ENCODE measurements around the gene NEURL1.

The NEURL1 gene

DNA sequence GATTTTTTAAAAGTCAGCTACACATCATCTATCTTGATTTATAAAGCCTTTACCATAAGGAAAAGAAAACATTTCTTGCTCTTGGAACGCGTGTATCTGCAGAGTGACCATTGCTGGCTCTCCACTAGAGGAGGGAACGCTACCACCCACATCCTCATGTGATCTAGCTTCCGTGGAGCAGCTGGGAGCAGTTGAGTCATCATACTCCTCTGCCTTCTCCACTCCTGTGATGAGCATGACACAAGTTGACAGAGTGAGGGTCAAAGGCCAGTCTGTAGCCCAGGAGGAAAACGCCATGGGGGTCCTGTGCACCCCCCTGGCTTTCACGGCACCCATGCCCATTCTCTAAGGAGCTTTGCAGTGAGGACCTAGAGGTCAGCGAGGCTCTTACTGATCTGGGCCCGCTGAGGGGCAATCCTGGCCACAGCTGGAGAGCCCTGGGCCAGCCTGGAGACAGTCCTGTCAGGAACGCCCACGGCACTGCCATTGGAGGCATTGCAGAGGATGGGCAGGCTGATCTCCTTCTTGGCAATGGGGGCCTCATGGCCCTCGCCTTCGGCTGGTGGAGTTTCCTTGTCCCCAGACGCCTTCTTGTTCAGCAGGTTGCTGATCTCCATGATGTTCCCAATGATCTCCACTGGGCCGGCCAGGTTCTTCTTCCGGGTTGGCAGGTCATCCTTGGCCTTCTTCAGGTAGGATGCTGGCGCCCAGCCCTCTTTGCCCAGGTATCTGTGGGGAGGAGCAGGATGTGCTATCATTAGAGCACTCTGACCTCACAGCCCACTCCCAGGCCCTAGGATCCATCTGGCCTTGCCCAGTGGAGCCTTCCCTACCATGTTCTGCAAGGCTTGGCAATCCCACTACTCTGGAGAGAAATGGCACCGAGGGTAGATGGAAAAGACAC, 119.2 kb downstream of the NEURL1 start:
- no peak for DNase-seq

DNA sequence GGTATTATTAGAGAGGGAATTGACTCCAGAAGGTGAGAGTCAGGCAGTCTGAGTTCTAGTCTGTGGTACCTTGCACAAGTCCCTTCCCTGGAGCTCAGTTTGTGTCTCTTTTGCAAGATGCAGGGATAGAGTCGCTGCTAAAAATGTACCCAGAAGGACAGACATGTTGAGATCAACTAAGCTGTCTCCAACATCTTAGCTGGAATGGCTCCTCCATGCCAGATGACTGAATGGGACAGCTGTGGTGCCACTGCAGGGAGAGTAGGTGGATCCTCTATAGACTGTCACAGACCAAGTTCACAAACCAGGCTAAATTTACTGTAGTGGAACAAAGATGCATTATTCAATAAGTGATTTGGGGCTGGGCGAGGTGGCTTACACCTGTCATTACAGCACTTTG, 120.1 kb downstream of the NEURL1 start:
- no peak for DNase-seq

DNA sequence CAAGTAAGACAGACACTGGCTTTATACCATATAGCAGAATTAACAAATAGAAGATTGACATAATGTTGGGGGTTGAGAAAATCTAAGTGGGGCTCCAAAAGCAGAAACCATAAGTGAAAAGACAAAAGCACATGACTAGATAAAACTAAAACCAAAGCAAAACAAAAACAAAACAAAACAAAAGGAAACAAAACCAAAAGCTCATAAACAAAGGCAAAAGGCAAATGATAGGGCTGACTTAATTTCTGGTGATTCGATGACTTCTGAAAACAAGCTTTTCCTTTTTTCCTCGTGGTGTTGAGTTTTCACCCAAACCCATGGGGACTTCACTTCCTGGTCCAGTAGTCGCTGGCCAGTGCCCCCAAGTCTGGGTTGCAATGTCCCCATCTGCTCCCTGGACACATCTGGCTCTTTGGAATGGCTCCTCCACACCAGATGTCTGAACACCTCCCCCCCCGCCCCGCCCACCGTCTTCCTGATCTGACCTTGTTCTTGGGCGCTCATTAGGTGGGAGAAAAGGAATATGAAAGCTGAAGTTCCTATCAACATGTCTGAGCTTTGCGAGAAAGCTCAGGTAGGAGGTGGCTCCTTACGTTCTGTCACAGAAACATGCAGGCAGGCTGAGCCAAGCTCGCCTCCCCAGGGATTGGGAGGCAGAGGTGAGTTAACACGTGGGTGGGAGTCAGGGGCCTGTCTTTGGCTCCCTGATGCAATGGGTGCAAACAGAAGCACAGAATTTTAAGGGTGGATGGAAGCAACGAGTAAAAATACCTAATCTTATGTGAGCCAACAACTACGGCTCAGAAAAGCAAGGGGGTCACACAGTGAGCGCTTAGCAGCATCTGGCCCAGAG, 121.0 kb downstream of the NEURL1 start:
- no peak for DNase-seq

DNA sequence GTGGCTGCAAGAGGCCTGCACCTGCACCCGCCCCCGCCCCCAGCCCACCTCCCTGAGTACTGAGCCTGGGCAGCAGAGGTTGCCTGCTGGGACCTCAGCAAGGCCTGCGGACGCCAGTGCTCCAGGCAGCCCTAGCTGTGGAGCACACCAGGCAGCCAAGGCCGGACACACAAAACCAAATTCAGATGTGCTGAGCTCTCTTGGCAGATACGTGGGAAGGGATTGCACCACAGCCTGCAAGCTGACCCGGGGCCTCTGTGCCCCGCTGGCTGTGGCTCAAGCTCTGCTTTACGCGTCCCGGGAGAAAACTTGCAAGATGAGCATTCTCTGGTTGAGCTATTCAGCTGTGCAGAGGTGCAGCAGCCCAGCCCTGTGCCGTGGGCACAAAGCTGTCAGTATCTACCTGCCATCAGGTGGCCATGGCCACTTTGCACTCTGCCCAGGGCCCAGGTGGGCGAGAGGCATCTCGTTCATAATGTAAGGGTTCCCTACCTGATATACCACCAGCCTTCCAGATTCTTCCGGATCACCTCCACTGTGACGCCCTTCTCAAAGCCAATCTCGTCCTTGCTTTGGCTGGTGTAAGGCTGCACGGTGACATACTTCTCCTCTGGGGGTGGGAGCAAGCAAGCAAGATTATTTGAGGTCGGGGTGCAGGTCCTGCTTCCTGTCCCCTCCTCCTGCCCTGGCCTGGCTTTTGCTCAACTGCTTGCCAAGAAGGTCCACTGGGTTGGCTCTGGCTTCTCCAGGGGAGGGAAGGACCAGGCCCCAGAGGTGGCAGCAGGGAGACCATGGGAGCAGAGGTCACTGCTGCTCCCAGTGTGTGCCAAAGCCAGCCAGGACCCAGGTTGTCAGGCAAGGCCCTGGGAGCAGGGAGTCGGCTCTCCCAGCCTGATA, 123.4 kb downstream of the NEURL1 start:
- no peak for DNase-seq

DNA sequence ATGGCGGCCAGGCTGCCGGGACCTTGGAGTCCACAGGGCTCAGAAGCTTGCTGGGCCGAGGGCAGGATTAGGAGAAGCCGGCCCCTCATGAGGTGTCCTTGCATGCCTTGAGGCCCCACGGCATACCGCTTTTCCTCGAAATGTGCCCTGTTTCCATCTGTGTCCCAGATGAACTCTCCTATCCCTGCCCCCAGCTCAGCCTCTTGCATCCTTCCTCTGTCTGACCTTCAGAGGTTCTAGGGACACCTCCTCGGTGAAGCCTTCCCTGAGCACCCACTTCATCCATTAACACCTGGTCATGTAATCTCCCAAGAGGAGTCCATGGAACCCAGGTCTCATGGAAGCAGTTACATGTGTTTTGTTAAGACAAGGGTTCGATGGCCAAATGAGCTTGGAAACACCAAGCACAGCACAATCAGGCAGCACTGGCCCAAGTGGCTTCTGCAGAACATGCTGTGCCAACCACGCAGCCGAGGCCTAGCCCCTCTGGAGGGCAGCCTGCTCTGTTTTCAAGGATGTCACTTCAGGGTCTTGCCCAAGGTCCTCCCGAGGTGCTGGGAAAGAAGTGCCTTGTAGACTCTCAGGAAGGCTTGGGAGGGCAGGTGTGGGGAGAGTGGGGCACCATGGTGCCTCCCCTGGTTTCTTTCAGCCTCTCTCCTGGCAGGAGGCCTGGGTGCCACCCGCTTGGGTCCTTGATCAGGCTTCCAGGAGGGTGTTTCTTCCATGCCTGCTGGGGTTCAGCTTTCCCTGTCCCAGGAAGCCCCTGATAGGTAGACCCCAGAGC, 124.3 kb downstream of the NEURL1 start:
- DNase-seq: no peak

DNA sequence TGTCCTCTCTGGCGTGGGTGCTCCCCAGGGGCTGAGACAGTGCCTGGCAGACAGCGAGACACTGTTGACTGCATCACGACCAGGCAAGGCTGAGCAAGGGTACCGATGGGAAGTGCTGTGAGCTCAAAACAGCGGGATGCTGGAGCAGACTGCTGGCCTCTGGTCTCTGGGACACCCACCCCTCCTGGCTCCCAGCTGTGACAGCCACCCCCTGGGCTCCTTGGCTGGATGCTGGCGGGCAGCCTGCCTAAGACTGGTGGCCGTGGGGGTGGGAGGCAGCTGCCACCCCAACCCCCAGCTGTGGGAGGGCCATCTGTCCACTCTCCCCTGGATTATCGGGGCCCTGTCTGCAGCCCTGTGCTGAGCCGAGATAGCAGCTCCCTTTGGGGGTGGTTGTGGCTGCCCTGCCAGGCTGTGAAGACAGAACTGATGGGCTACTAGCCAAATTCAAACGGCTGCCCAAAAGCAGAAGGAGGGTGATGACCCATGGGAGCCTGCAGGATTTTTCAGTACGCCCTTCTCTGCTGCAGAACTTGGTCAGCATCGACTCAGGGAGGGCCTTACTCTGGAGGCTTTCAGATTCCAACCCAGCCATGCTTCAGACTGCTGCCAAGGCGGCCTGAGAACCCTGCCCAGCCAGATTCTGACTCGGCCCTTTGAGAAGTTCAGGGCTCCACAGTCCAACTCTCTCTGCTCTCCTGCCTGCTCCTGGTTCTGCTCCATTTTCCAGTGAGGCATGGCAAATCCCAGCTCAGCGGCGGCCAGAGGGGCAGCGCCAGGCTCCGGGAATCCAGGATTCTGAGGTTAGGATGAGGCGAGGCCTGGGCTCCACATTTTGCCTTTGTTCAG, 125.3 kb downstream of the NEURL1 start:
- DNase-seq: no peak

DNA sequence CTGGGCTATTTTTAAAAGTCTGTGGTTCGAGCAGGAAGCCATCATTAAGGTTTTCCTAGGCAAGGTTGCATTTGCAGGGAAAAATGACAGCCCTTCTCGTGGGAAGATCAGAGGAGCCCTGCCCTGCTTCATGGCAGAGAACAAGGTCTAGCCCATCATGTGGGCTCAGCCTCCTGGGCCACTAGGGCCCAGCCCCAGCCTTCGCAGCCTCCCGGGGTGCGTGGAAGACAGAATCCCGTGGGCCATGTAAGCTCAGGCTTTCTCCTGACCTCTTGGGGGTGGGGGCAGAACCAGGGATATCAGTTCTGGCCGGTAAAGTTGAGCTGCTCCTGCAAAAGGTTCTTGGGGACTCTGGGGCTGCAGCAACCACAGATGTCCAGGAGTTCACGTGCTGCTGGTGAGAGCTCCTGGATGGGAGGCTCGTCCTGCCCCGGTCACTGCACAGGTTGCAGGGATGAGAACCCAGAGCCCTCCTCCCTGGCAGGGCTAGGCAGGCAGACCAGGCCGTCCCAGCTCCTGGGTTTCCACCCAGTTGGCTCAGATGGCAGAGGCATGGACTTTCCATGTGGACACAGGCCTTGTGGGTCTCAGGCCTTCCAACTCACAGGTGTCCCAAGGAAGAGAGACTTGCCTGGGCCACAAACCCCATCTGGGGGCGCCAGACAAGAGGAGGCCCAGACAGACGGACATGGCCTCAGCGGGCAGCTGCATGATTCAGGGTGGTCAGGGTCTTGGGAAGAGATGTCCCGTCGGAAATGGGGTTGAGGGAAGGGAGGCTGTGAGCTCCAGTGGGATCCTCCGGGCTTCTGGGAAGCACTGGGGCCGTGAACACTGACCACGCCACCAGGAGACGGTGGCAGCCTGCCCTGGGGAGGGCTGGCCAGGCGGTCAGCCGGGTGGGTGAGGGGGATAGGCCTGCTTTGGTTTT, 126.2 kb downstream of the NEURL1 start:
- DNase-seq: no peak

DNA sequence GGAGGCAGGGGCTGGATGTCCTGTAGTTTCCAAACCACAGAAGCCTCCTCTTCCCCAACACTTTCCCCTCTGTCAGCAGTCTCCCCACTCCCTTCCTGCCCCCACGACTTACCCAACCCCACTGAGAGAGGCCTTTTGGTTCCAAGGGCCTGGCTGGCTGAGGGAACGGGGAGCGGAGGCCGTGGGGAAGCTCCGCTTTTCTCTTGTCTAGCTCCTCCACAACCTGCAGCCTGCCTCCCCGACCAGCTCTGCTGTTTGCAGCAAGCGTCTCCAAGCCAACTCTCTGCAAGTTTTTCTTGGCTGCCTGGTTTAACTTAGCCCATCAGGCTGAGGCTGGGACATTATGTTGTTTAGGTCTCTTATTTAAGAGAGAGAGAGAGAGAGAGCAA, 126.8 kb downstream of the NEURL1 start:
- no peak for DNase-seq

DNA sequence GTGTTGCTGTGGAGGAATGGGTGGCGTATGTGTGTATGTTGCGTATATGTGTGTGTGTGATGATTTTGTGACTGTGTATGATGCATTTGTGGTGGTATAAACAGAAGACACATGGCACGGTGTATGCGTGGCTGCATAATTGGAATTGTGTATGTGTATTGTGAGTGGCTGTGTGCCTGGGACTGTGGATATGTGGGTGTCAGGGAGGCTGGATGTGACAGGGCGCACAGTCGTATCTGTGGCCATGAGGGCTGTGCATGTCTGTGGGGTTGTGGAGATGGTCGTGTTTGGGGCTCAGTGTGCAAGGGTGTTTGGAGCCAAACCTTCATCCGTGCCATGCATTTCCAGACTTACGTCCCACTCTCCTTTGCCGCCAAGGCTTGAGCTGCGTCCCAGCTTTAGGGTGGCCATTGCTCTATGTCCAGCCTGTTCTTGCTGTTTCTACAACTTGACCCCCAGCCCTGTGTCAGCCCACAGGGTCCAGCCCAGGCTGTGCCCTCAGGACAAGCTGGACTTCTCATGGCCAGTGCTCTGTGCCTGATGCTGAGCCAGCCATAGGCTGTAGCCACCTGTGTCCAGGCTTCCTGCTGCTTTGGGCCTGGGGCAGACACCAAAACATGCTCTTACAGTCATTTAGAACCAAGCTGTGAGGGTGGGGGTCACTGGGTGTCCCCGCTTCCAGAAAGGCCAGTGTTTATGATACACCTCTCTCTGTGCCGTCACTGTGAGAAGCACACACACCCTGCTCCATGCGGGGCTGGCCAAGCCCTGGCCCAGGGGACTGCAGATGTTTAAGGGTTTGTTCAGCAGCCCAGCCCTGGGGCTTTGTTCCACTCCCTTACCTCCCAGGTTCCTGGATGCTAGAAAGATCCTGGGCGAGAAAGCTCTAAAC, 127.6 kb downstream of the NEURL1 start:
- no peak for DNase-seq

DNA sequence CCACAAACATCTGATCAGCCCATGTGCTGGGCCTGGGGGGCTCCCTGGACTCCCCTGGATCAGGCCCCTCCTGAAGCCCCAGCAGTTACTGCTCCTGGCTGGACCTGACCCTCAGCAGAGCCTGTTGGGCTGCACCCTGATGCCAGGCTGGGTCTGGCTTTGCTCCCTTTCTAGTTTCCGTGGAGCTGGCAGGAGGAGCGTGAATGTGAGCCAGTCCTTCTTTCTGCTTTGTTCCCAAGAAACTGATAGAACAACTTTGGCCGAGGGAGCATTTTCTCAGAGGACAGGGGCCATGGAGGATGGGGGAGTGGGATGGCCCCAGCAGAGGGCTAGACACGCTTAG, 128.2 kb downstream of the NEURL1 start:
- DNase-seq: no peak

DNA sequence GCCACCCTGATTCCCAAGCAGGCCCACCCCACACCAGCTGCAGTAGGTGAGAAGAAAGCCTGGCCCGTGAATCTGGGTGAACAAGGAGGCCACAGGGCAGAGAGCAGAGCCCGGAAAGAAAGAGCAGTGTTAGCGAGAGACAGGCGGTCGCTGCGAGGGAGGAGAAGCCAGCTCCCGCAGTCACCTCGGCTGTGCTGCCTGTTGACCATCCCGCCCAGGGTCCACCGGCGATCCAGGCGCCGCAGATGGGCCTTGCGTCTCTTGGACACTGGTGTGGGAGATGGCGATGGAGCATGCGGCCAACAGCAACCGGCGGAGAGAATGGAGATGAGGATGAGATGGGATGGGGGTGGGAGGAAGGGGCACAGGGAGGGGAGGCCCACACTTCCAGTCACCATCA, 128.8 kb downstream of the NEURL1 start:
- DNase-seq: no peak

DNA sequence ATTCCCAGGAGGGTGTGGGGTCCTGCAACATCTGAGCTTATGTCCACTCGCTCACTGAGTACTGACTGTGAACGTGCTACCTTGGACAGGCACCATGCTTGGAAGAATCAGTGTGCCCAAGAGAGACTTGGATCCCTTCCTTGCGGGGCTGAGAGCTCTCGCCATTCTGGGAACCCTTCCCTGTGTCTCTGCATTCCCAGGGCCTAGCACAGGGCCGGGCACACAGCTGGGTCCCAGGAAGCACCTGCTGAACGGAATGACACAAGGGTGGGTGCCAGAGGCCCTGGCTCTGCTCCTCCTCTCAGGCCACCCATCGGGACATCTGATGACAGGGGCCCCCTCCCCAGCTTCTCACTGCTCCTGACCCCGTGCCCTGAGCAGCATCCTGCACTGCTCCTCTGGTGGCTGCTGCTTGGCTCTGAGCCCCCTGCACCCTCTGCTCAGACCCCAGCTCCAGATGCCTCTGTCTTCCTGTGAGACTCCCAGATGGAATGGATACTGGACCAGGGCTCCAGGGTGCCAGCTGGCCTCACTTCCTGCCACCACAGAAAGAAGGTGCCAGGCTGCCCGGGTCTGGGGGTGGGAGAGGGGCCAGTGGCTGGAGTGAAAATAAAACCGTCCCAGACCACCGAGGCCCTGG, 129.6 kb downstream of the NEURL1 start:
- DNase-seq: no peak

DNA sequence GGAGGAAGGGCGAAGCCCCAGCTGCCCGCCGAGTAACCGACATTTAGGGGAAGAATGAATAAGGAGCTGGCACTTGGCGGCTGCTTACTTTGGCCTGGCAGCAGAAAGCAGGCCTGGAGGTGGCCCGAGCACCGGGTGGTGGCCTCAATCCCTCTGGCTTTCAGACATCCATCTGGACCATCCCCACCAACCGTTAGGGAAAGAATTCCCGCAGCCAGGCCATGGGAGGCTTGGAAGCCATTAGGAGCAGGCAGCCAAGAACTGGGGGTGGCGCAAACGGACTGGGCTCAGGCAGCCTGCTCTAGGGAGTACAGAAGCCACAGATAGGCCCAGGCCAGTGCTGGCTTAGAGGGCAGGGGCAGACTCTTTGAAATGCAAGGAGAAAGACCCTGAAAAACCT, 132.7 kb downstream of the NEURL1 start:
- no peak for DNase-seq

DNA sequence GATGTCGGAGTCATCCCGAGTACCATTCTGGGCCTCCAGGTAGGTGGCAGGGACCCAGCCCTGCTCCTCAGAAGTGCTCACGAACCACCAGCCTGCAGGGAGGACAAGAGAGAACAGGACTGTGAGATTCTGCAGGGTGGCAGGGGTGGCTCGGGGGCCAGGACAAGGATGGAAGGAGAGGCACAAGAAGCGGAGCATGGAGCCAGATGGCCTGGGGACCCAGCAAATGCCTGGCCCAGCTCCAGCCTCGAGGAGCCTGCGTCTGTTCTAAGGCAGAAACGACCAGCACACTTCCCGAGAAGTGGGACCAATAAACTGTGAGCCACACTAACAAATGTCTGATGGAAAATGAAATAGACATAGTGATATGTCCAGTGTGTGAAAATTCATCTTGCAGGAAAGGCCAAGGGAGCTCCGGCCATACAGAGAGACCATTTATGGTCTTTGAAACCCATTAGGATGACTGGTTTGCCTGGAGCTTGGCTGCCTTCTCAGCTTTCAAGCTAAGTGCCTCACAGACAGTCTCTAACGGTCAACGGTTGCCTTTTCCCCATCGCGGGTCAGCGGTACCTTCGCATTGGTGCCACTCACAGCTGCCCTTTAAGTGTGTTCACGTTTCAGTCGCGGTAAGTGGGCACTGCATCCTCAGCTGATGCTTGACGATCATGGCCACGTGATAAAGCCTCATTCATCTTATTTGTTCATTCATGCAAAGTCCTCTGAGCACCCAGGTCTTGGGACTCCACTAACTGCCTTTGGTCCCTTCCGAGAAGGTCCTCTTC, 133.8 kb downstream of the NEURL1 start:
- no peak for DNase-seq

DNA sequence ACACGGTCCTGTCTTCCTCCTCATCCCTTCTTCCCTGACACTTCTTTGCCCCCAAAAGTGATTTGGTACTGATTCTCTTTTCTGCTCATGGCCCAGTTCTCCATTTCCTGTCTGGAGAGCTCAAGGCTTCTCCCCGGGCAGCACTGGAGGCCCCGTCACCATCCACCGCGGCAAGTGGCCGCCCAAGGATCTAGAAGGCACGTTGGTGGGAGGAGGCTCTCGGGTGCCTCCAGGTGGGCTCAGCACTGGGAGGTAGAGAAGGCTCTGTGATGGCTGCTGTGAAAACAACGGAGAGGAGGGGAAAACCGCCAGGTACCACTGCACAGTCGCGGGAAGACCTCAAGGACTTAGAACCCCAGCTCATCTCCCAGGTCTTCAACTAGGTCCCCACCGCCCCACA, 134.4 kb downstream of the NEURL1 start:
- DNase-seq: no peak

DNA sequence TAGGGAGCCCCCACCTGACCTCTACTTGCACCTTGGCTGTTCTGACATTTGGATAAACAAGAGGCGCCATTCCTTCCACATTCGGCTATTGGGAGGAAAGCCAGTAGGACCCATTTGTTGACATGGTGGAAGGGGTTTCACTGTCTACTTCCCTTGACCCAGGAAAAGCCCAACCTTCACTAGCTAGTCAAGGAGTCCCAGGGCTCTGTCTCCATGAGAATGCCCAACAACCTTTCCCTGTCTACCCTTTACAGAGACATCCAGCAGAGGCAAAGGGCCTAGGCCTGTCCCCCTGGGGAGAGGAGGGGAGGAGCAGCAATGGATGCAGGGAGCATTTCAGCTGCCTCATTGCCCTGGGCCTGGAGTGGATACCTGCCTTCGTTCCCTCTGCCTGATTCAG, 136.1 kb downstream of the NEURL1 start:
- DNase-seq: no peak

DNA sequence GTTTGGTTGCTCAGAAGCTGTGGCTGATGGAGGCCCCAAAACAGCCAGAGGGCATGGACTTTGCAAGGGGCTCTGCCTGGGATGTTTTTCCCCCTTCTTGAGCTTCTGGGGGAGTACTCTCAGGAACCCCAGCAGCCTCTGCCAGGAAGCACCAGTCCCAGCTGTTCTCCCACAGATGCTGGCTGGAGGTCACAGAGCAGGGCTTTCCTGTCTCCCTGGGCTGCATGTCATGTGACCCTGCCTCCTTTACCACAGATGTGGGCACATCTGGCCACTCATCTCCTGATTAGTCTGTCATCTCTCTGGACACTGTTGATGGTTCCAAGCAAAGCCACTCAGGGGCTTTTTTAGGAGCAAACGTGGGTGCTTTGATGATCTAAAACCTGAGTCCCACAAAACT, 136.7 kb downstream of the NEURL1 start:
- DNase-seq: no peak

DNA sequence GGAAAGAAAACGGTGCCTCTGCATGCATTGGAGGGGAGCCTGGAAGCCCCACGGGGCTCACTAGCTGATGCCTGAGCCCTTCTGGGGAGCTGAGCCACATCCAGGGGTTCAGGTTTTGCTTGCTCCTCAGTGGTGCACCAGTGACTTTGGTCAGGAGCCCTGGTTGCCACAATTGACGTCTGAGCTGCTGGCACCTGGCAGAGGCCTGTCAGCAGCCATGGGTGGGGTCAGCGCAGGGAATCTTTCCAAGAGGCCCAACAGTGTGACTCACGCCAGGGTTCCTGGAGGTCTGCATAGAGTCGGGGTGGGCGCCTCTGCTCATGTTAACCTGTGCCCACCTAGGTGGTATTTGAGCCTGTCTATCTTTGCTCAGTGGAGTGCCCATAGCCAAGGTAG, 138.7 kb downstream of the NEURL1 start:
- DNase-seq: no peak
